Left colon (tissue), 2 donors: ENCODE data around the gene ETFA. TPM values are rescaled to one million over a fixed set of nuclear protein-coding genes. Genes with fewer than 3 reads are reported as not detected.

ENCODE experiments used
- ATAC-seq: fragments of 200-7000 bp; cut with Tn5 transposase; one replicate; pipeline ENCODE4 v1.9.1; 2020; ENCODE audit warnings: mild to moderate bottlenecking, moderate library complexity
- DNase-seq, 2 donors: peaks; one replicate each; pipeline ENCODE4 v3.0.0-alpha.2; 2020
- intact Hi-C, 2 donors: fragments of 100-400 bp; cut with DNase I in 1 of 2; cut with micrococcal nuclease in 1 of 2; formaldehyde crosslinking; loops; one replicate each; pipeline versions ENCODE4 v1.11.2 to v1.14.0; 2022; cut with DNase I, micrococcal nuclease
- total RNA-seq, 2 donors: library from RNA; stranded (reverse); fragmentation: NEBNext Ultra II Directional; extraction: Animal tissue kit (Norgen Biotek cat#: 25700); gene quantifications; one replicate each; pipeline ENCODE4 v1.2.1, GENCODE V29; 2021
- donor health status: DM: no; HTN: no; CAD: no.
- donor health status: DM: yes; HTN: yes; CAD: no.

ETFA gene
- total RNA-seq, 2 donors from 2014 or later = 271 to 289 TPM

GRCh38 chr15:76172782-76173181 is 138.5 kb downstream of the ETFA start:
- intact Hi-C loops = no loop called here
- no peak for ATAC-seq
- no peak for DNase-seq

- DNase-seq = no peak
Measured at GRCh38 chr15:76169911-76170800, 141.1 kb downstream of the ETFA start.

GRCh38 chr15:76169018-76169417 is 142.3 kb downstream of the ETFA start:
- no peak for DNase-seq
- intact Hi-C loops = no loop called here
- no peak for ATAC-seq

More at GRCh38 chr15:76169911-76170800, 141.1 kb downstream of the ETFA start:
- ATAC-seq = no peak
- intact Hi-C loops = no loop called here

- DNase-seq = no peak
- ATAC-seq = no peak
- intact Hi-C loops = no loop called here
Measured at GRCh38 chr15:76168237-76168984, 142.9 kb downstream of the ETFA start.

- ATAC-seq = no peak
- DNase-seq = no peak
- intact Hi-C loops = no loop called here
Measured at GRCh38 chr15:76165951-76166350, 145.3 kb downstream of the ETFA start.

Other genes with a start within 250 kb of the ETFA start
- gene ISL2, start 25.3 kb upstream of the ETFA start, total RNA-seq = under 1 TPM; 0.24 to 0.95 TPM